Kidney (tissue), 14 donors: ENCODE measurements around the gene POLRMT. TPM values are rescaled to one million over a fixed set of nuclear protein-coding genes. Genes with fewer than 3 reads are reported as not detected.
"Not testable (repeated sequence)": the region's sequence is repeated elsewhere in the genome, so short reads cannot be mapped to it uniquely, and the experiment has no call there.

Source experiments
- DNase-seq, 5 donors: peaks; one replicate each; pipeline ENCODE4 v3.0.0-alpha.2; 2013 to 2020
- FAIRE-seq: peaks from 2 replicates; lab custom pipeline; 2012; peaks lifted over from hg19 to GRCh38; lab: Jason Lieb, UNC
- H3K27ac ChIP-seq, 2 donors: one replicate each; pipeline ENCODE4 v1.7.0; 2013; ENCODE audit warnings: low read depth in 2 of 2, low read length in 2 of 2, inconsistent platforms in 1 of 2
- H3K27me3 ChIP-seq: one replicate; pipeline ENCODE4 v1.7.1; 2013; ENCODE audit warnings: low read length, inconsistent platforms; ENCODE audit not compliant: control insufficient read depth, insufficient read depth
- H3K36me3 ChIP-seq, 3 donors: one replicate each; pipeline versions ENCODE4 v1.7.0 to v1.7.1; 2013; ENCODE audit warnings: low read length in 3 of 3, control low read depth in 1 of 3, inconsistent platforms in 1 of 3; ENCODE audit not compliant: insufficient read depth in 3 of 3, control insufficient read depth in 2 of 3
- H3K4me1 ChIP-seq, 3 donors: one replicate each; pipeline versions ENCODE4 v1.7.0 to v1.7.1; 2013; ENCODE audit warnings: low read length in 3 of 3, inconsistent platforms in 1 of 3, low read depth in 1 of 3; ENCODE audit not compliant: control insufficient read depth in 2 of 3, insufficient read depth in 2 of 3
- H3K4me3 ChIP-seq, 3 donors: one replicate each; pipeline versions ENCODE4 v1.7.0 to v1.8.1; 2013; ENCODE audit warnings: low read length in 3 of 3, control low read depth in 1 of 3, inconsistent platforms in 1 of 3
- H3K9ac ChIP-seq, 3 donors: one replicate each; pipeline versions ENCODE4 v1.7.0 to v1.7.1; 2013; ENCODE audit warnings: low read length in 3 of 3, control low read depth in 1 of 3, inconsistent platforms in 1 of 3
- H3K9me3 ChIP-seq, 3 donors: one replicate each; pipeline versions ENCODE4 v1.7.0 to v1.7.1; 2013; ENCODE audit warnings: low read length in 3 of 3, control low read depth in 1 of 3, inconsistent platforms in 1 of 3; ENCODE audit not compliant: control insufficient read depth in 2 of 3, insufficient read depth in 1 of 3
- CTCF ChIP-seq: IDR thresholded peaks from 3 replicates; pipeline ENCODE4 v1.5.1; 2012; ENCODE audit warnings: mild to moderate bottlenecking, moderate library complexity, borderline replicate concordance; ENCODE audit not compliant: insufficient read depth; ENCODE audit errors: extremely low read depth
- intact Hi-C: fragments of 100-400 bp; cut with DNase I; formaldehyde crosslinking; loops from one replicate; pipeline ENCODE4 v1.11.1; 2022
- polyA plus RNA-seq: library from polyadenylated mRNA; stranded (reverse); fragments of 350-450 nt; fragmentation: Illumina TruSeq; extraction: RNeasy Lipid Tissue Mini Kit (QIAGEN cat#74804); gene quantifications from one replicate; pipeline ENCODE4 v1.2.3, GENCODE V29; 2014; ENCODE audit warnings: low read depth, low replicate concordance; ENCODE audit not compliant: insufficient read depth
- total RNA-seq: library from RNA; stranded (reverse); fragmentation: NEBNext Ultra II Directional; extraction: Animal tissue kit (Norgen Biotek cat#: 25700); gene quantifications from one replicate; pipeline ENCODE4 v1.2.1, GENCODE V29; 2021
- donor health status: control.
- donor health status: control.
- donor health status: control.
- donor health status: control.
- donor health status: control.
- donor health status: DM: yes; HTN: yes; CAD: no.
- donor health status: Normal renal cell carcinoma (clear cell type).

Gene POLRMT
- total and polyA plus RNA-seq, 2 donors from 2014 or later, result 49.8 to 117 TPM

DNA sequence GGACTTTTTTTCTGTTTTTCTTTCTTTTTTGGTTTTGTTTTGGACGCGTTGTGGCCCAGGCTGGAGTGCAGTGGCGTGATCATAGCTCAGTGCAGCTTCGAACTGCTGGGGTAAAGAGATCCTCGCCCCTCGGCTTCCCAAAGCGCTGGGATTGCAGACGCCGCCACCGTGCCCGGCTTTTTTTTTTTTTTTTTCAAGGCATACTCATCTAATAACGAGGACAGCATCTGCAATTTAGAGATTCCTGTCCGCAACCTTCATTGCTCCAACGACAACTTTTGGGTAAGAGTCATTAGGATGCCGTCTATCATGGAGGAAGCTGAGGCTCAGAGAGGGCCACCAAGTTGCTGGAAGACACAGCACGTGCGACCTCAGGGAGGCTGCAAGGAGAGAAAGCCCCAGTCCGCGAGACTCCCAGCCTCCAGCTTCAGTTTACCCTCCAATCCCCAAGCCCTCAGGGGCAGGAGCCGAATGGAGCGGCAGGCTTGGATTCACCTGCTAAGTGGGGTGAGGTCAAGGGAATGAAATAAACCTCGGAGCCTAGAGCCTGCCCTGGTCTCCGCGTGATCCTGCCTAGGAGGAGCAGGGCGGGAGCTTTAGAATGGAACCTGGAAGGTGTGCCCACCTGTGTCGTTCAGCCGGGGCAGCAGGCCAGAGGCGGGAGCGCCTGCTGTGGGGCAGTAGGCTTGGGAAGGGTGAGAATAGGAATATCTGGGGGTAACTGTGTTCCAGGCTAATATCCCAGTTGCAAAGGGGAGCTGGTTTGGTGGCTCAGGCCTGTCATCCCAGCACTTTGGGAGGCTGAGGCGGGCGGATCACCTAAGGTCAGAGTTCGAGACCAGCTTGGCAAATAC is 676 bp upstream of the POLRMT start:
- H3K4me1 ChIP-seq, result peaks cover 0 to 16% (median 5%) of the 10 kb centered on the region in 3 donors
- FAIRE-seq, result no peak
- intact Hi-C loops, result no loop called here
- no peak overlapping the region for H3K27ac ChIP-seq
- peak overlapping the region; percentile 67 to 94 (median 89) for H3K4me3 ChIP-seq
- peak in 1 of 5 donors; percentile 59 for DNase-seq
- peak overlapping the region; percentile 72 to 82 (median 78) for H3K9ac ChIP-seq
- H3K27me3 ChIP-seq, result no peaks in the 10 kb centered on the region
- no peaks in the 10 kb centered on the region for H3K9me3 ChIP-seq
- no peak for TF ChIP-seq CTCF
- H3K36me3 ChIP-seq, result no peaks in the 10 kb centered on the region

DNA sequence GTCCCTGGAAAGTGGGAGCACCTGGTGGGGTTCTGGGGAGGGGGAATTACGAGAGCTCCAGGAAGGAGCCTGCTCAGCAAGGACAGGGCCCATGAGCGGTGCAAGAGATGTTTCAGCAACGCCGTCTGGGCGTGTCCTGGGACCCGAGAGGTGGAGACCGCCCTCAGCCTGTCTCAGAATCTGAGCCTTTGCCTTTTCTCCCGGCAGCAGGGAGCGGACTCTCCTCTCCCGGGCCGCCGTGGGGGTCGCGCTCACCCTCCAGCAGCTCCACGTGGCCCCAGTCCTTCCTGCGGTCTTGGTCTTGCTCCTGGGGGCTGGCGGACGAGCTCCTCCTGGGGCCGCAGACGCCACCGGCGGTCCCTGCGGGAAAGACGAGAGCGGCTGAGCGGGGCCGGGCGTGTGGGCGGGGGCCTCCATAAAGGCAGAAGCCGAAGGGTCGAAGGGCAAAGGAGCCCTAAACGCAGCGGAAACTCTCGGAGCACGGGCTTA is 714 bp downstream of the POLRMT start:
- Histone ChIP-seq H3K9ac (peak overlapping the region; percentile 72 to 93 (median 81)), H3K27ac (no peak overlapping the region), H3K4me3 (peak overlapping the region; percentile 75 to 93 (median 90)), H3K4me1 (peaks cover 0 to 11% (median 4%) of the 10 kb centered on the region in 3 donors), H3K27me3 (no peaks in the 10 kb centered on the region), H3K9me3 (no peaks in the 10 kb centered on the region), H3K36me3 (no peaks in the 10 kb centered on the region)
- intact Hi-C loops, result no loop called here
- no peak for TF ChIP-seq CTCF
- DNase-seq (peak in 3 of 5 donors; percentile 52 to 77 (median 70)), FAIRE-seq (no peak)

DNA sequence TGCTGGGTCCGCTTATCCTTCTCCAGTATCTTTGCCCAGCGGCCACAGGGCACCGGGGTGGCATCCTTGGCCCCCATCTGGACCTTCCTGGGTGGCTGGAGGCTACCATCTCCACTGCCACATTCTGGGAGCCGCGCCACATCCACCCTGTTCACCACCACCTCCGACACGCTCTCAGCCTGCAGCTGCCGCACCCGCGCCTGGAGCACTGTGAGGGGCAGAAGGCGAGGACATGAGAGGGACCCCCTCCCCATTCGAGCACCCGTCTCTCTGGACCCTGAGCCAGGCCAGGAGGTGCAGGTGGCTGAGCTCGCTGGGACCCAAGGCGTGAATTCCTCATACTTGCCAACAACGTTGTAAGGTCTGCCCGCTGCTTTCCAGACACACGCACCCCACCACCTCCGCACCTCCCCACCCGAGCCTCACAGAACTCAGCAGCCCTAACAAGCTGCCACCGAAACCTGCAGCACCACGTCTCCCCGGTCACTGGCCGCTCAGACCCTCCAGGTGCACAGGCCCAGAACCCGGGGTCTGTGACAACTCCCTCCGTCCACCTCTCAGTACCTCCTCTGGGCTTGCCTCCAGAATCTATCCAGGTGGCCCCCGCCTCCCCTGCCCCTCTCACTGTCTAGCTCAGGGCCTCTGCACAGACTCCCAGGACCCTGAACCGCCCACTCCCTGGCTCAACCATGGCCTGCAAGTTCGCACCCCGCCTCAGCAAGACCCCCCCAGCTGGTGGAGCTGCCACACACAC is 3.2 kb downstream of the POLRMT start:
- Histone ChIP-seq H3K4me3 (no peak overlapping the region), H3K9ac (no peak overlapping the region), H3K9me3 (no peaks in the 10 kb centered on the region), H3K27me3 (no peaks in the 10 kb centered on the region), H3K4me1 (peaks cover 0 to 11% (median 4%) of the 10 kb centered on the region in 3 donors), H3K27ac (no peak overlapping the region), H3K36me3 (peaks cover 0 to 3% (median 0%) of the 10 kb centered on the region in 3 donors)
- FAIRE-seq (no peak), DNase-seq (no peak)
- intact Hi-C loops, result no loop called here
- TF ChIP-seq CTCF, result no peak

DNA sequence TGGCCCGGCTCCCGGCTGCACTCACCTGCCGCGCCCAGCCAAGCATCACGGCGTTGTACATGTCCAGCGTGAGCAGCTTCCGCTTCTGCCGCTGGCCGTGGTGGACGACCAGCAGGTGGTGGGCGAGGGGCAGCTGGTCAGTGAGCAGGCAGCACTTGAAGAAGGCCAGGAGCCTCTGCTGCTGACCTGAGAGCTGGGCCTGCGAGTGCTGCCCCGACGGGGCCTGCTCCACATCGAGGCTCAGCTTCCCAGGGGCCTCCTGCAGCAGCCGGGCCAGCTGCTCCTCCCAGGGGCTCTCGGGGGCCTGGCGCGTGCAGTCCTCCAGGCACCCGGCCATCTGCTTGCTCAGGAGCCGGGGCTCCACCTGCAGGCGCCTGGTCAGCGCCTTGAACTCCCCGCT is 3.8 kb downstream of the POLRMT start:
- H3K27ac ChIP-seq, H3K36me3 ChIP-seq, intact Hi-C loops, H3K4me3 ChIP-seq, H3K9ac ChIP-seq, H3K9me3 ChIP-seq, H3K27me3 ChIP-seq, FAIRE-seq: not testable (repeated sequence)
- peaks cover 0 to 11% (median 4%) of the 10 kb centered on the region in 3 donors for H3K4me1 ChIP-seq
- DNase-seq, result peak in 3 of 5 donors; percentile 34 to 58 (median 50)
